Spleen (tissue), 7 donors: ENCODE measurements around the gene KCP.

Experiments used
- CTCF ChIP-seq, 11 experiments: fragments of 200-600 bp in 7 of 11; fragments of 450-650 bp in 4 of 11; sonication (generic) in 4 of 11; IDR thresholded peaks in 8 of 11; conservative IDR thresholded peaks in 3 of 11; 1 replicate in 7 of 11; 2 replicates in 4 of 11; pipeline versions ENCODE4 v1.4.0 to v1.8.0; 2016 to 2021; ENCODE audit warnings: antibody characterized with exemption in 11 of 11, inconsistent platforms in 4 of 11, mild to moderate bottlenecking in 1 of 11
- POLR2A ChIP-seq, 3 donors: fragments of 450-650 bp; IDR thresholded peaks; one replicate each; pipeline ENCODE4 v1.5.1; 2017; ENCODE audit warnings: antibody characterized with exemption in 3 of 3, mild to moderate bottlenecking in 1 of 3
- donor health status: DM: no; HTN: no; CAD: no; lungs with moderate emphysema.
- donor health status: DM: no; HTN: no; CAD: no.
- donor health status: DM: no; HTN: no; CAD: no.

GRCh38 chr7:128872394-128872824 is 38.1 kb downstream of the KCP start:
- TF ChIP-seq CTCF (IDR thresholded peaks at IDR 0.05 in 8 of 11, conservative IDR thresholded peaks at IDR 0.05 in 3 of 11) (no peak), POLR2A (IDR thresholded peaks at IDR 0.05) (no peak)
